Gastroesophageal sphincter (tissue), 4 donors: ENCODE data around the gene TEX26. TPM values are rescaled to one million over a fixed set of nuclear protein-coding genes. Genes with fewer than 3 reads are reported as not detected.
A peak's percentile ranks its signal among the peaks of the same experiment; 100 is the strongest.

Experiments
- ATAC-seq: fragments of 150-250 bp; one replicate; pipeline ENCODE4 v1.9.1; 2016; ENCODE audit warnings: mild to moderate bottlenecking, moderate library complexity
- H3K27ac ChIP-seq, 4 donors: fragments of 200-600 bp; sonication (generic) in 3 of 4; 1 replicate in 3 of 4; 2 replicates in 1 of 4; pipeline ENCODE4 v1.5.1; 2016 to 2019
- H3K27me3 ChIP-seq: fragments of 200-600 bp; sonication (generic); one replicate; pipeline ENCODE4 v1.5.1; 2019
- H3K36me3 ChIP-seq, 2 donors: fragments of 200-600 bp; sonication (generic); one replicate each; pipeline ENCODE4 v1.5.1; 2019; ENCODE audit warnings: control low read depth in 1 of 2
- H3K4me1 ChIP-seq, 3 donors: fragments of 200-600 bp; sonication (generic); 1 replicate in 2 of 3; 2 replicates in 1 of 3; pipeline ENCODE4 v1.5.1; 2016 to 2019; ENCODE audit warnings: control low read depth in 2 of 3
- H3K4me3 ChIP-seq, 2 donors: fragments of 200-600 bp; sonication (generic); one replicate each; pipeline ENCODE4 v1.5.1; 2019; ENCODE audit warnings: mild to moderate bottlenecking in 1 of 2, moderate library complexity in 1 of 2
- H3K9me3 ChIP-seq, 3 donors: fragments of 200-600 bp; sonication (generic); one replicate each; pipeline ENCODE4 v1.5.1; 2017 to 2019; ENCODE audit warnings: control low read depth in 2 of 3
- EP300 ChIP-seq: sonication (generic); formaldehyde crosslinking; IDR thresholded peaks from one replicate; pipeline ENCODE4 v1.6.1; 2017; ENCODE audit warnings: antibody characterized with exemption, mild to moderate bottlenecking
- POLR2A ChIP-seq, 2 donors: fragments of 450-650 bp; IDR thresholded peaks; one replicate each; pipeline ENCODE4 v1.6.1; 2017; ENCODE audit warnings: antibody characterized with exemption in 2 of 2, mild to moderate bottlenecking in 2 of 2, moderate library complexity in 1 of 2
- POLR2AphosphoS5 ChIP-seq: sonication (generic); formaldehyde crosslinking; IDR thresholded peaks from one replicate; pipeline ENCODE4 v1.6.1; 2017; ENCODE audit warnings: antibody characterized with exemption
- WGBS, 2 donors: methylation state at CpG; one replicate each; pipeline ENCODE4 v1.1.5; 2018; ENCODE audit warnings: low coverage in 1 of 2; 5-methylcytosine and 5-hydroxymethylcytosine counted together
- total RNA-seq, 4 donors: library from RNA; depleted of rRNA; stranded (reverse); fragments of >200 nt; gene quantifications; one replicate each; pipeline ENCODE4 v1.1.0, GENCODE V29; 2016
- TF ChIP-seq, protein P1 (sequence below), 4 experiments: fragments of 200-600 bp in 2 of 4; fragments of 450-650 bp in 2 of 4; sonication (generic) in 1 of 4; IDR thresholded peaks; one replicate each; pipeline ENCODE4 v1.5.1; 2017 to 2019; ENCODE audit warnings: antibody characterized with exemption in 4 of 4, mild to moderate bottlenecking in 2 of 4, moderate library complexity in 2 of 4

TEX26 gene
- total RNA-seq, 4 donors from 2014 or later = 0.27 to 1.7 TPM; not detected in 2

DNA sequence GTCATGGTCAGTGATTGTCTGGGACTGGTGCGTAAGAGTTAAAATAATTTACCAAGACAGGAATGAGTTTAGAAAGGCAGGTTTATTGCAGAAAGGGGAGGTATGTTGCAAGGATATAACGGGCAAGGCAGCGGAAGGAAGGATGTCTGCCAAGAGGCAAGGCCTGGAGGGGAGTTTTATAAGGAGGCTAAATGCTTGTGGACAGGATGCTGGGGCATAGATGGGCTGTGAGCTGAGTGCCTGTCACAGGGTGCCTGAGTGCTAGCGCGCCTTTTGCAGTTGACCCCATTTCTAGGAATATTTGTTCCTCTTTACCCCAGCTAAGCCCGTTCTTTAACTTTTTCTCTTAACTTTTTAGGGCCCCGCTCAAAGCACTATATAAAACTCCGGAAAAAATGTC is 58.7 kb downstream of the TEX26 start:
- H3K36me3 ChIP-seq = no peaks in the 10 kb centered on the region
- no peak overlapping the region for H3K4me3 ChIP-seq
- no peaks in the 10 kb centered on the region for H3K27me3 ChIP-seq
- TF ChIP-seq POLR2AphosphoS5 = no peak
- TF ChIP-seq, protein P1, sequence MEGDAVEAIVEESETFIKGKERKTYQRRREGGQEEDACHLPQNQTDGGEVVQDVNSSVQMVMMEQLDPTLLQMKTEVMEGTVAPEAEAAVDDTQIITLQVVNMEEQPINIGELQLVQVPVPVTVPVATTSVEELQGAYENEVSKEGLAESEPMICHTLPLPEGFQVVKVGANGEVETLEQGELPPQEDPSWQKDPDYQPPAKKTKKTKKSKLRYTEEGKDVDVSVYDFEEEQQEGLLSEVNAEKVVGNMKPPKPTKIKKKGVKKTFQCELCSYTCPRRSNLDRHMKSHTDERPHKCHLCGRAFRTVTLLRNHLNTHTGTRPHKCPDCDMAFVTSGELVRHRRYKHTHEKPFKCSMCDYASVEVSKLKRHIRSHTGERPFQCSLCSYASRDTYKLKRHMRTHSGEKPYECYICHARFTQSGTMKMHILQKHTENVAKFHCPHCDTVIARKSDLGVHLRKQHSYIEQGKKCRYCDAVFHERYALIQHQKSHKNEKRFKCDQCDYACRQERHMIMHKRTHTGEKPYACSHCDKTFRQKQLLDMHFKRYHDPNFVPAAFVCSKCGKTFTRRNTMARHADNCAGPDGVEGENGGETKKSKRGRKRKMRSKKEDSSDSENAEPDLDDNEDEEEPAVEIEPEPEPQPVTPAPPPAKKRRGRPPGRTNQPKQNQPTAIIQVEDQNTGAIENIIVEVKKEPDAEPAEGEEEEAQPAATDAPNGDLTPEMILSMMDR (IDR thresholded peaks at IDR 0.05) = no peak
- TF ChIP-seq EP300 = no peak
- TF ChIP-seq POLR2A (IDR thresholded peaks at IDR 0.05) = no peak
- H3K9me3 ChIP-seq = no peaks in the 10 kb centered on the region
- ATAC-seq = no peak
- H3K27ac ChIP-seq = no peak overlapping the region
- 85 to 94% methylated on average over 8 of the region's 8 CpGs for WGBS, 2 donors
- H3K4me1 ChIP-seq = no peaks in the 10 kb centered on the region

DNA sequence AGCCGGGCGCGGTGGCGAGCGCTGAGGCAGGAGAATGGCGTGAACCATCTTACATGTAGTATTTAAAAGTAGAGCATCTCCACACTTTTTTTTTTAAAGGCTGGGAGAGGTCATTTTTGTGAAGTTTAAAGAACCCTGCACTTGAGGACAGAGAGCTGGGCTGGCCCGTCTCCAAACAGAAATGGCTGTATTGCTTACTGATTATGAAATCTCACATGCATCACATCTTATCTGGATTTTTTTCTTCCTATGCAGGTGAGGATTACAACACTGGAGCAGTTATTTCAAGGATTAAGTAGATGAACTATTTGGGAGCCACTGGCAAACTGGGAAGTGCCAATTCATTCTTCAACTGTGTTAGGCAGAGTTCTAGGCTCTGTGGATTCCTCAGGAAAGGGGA is 59.5 kb downstream of the TEX26 start:
- no peak overlapping the region for H3K27ac ChIP-seq
- 95 to 97% methylated on average over 2 to 7 of the region's 7 CpGs for WGBS, 2 donors
- no peak overlapping the region for H3K4me3 ChIP-seq
- no peak for ATAC-seq
- no peaks in the 10 kb centered on the region for H3K27me3 ChIP-seq
- TF ChIP-seq POLR2A (IDR thresholded peaks at IDR 0.05) = no peak
- no peak for TF ChIP-seq EP300
- no peak for TF ChIP-seq POLR2AphosphoS5
- TF ChIP-seq, protein P1 (IDR thresholded peaks at IDR 0.05) = no peak
- H3K36me3 ChIP-seq = no peaks in the 10 kb centered on the region
- no peaks in the 10 kb centered on the region for H3K4me1 ChIP-seq
- no peaks in the 10 kb centered on the region for H3K9me3 ChIP-seq

DNA sequence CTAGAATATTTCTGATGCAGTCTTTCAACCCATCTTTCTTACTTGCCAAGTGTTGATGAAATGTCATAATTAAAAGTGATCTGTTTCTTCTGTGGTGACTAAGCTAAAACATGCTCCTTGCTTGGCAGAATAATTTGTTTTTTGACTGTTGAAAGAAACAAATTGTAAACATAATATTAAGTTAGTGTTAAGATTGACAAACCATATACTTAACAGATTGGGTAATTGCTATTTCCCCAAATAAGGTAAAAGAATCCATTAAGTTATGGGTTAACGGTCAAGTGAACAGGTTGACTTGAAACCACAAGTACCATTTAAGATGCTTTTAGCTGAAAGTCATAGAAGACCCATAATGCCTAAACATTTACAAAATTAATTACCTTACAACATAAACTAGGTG is 62.9 kb downstream of the TEX26 start:
- no peak for ATAC-seq
- no peaks in the 10 kb centered on the region for H3K9me3 ChIP-seq
- H3K36me3 ChIP-seq = no peaks in the 10 kb centered on the region
- no peak overlapping the region for H3K4me3 ChIP-seq
- H3K27me3 ChIP-seq = no peaks in the 10 kb centered on the region
- H3K4me1 ChIP-seq = peaks cover 0 to 11% (median 0%) of the 10 kb centered on the region in 3 donors
- TF ChIP-seq, protein P1 (IDR thresholded peaks at IDR 0.05) = no peak
- TF ChIP-seq POLR2AphosphoS5 = no peak
- TF ChIP-seq POLR2A (IDR thresholded peaks at IDR 0.05) = no peak
- no peak for TF ChIP-seq EP300
- no peak overlapping the region for H3K27ac ChIP-seq
- 92 to 94% methylated on average over 1 of the region's 1 CpG for WGBS, 2 donors

DNA sequence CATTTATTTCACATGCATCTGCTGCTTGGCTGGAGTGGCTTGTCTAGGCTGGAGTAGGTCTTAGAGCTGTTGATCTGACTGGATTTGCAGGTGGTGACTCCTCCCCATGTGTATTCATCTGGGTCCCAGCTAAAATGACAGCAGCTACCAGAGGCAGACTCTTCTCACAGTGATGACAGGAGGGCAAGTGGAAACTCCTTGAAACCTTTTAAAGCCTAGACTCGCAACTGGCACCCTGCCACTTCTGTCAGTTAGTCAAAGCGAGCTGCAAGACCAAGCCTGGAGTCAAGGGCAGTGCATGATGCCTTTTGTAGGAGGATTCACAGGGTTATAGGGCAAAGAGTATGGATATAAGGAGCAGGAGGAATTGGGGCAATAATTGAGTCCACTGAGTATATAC is 65.2 kb downstream of the TEX26 start:
- no peak overlapping the region for H3K27ac ChIP-seq
- no peak for ATAC-seq
- H3K4me1 ChIP-seq = peaks cover 0 to 11% (median 0%) of the 10 kb centered on the region in 3 donors
- 54% methylated on average over 2 of the region's 2 CpGs; no CpG with 5 or more reads in 1 of the 2 donors for WGBS, 2 donors
- no peaks in the 10 kb centered on the region for H3K27me3 ChIP-seq
- H3K36me3 ChIP-seq = no peaks in the 10 kb centered on the region
- H3K4me3 ChIP-seq = no peak overlapping the region
- H3K9me3 ChIP-seq = no peaks in the 10 kb centered on the region
- TF ChIP-seq, protein P1 (IDR thresholded peaks at IDR 0.05) = no peak

DNA sequence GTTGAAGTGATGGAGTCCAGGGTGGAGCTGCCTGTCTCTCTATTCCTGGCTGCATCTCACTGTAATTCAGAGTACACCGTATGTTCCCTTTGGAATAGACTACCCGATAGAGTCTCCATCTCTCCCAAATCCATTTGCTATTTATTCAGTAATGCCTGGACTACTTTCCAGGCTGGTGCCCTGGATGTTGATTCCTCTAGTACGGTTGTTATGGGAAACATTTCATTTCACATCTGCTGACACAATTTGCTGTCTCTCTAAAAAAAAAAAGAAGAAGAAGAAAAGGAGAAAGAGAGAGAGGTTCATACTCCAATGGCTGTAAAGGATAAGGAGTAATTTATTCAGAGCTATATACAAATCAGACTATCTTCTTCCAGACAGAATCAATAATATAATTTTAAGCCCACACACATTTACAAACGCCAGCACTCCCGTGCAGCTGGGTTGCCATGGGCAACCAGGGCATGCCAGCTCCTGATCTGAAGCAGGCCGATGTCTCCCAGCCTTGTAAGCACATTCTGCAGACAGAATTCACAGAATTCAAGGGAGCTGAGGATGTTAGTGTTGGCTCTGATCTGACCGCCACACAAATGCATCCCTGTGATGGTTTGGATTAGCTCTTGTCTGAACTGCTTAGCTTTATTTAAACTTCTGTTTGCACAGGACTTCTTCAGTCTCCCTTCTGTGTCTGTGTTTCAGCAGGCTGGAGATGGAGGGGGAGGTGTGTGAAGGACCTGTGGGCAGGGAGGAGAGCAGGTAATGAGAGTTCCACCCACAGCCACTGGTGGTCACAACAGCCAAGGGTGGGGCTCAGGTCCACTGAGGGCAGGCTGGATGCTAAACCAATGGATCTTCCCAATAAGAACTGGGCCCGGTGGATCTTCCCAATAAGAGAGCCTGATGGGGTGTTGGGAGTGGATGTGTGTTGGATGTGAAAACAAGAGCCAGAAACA is 66.0 kb downstream of the TEX26 start:
- TF ChIP-seq, protein P1 (IDR thresholded peaks at IDR 0.05) = no peak
- TF ChIP-seq POLR2AphosphoS5 = no peak
- TF ChIP-seq EP300 = no peak
- no peak for TF ChIP-seq POLR2A (IDR thresholded peaks at IDR 0.05)
- Histone ChIP-seq H3K4me3 (no peak overlapping the region), H3K36me3 (no peaks in the 10 kb centered on the region), H3K4me1 (peaks cover 0 to 11% (median 0%) of the 10 kb centered on the region in 3 donors), H3K9me3 (no peaks in the 10 kb centered on the region), H3K27ac (peak overlapping the region in 1 of 4 donors; percentile 9), H3K27me3 (no peaks in the 10 kb centered on the region)
- no peak for ATAC-seq
- WGBS, 2 donors = 15 to 24% methylated on average over 4 to 8 of the region's 8 CpGs
